ENCODE data around the gene CRTC1. TPM values are rescaled to one million over a fixed set of nuclear protein-coding genes. Genes with fewer than 3 reads are reported as not detected.
"Not testable (repeated sequence)": the region's sequence is repeated elsewhere in the genome, so short reads cannot be mapped to it uniquely, and the experiment has no call there.

The CRTC1 gene
- polyA plus RNA-seq, 1 donor from 2014 or later = 1.7 TPM

- no peak overlapping the region for H3K4me3 Mint-ChIP-seq
- no peak overlapping the region for H3K27ac Mint-ChIP-seq
- no peaks in the 10 kb centered on the region for H3K27me3 Mint-ChIP-seq
- no peaks in the 10 kb centered on the region for H3K9me3 Mint-ChIP-seq
- peaks cover 0 to 3% (median 2%) of the 10 kb centered on the region in 3 donors for H3K4me1 Mint-ChIP-seq
- peaks cover 2% of the 10 kb centered on the region for H3K36me3 Mint-ChIP-seq
These were observed 48.1 kb downstream of the CRTC1 start for GRCh38 chr19:18731562-18732008.

GRCh38 chr19:18733196-18733647 lies 49.7 kb downstream of the CRTC1 start:
- Mint-ChIP-seq H3K27me3 (no peaks in the 10 kb centered on the region), H3K27ac (no peak overlapping the region), H3K4me3 (no peak overlapping the region), H3K4me1 (peaks cover 0 to 3% (median 2%) of the 10 kb centered on the region in 3 donors), H3K36me3 (peaks cover 4% of the 10 kb centered on the region), H3K9me3 (no peaks in the 10 kb centered on the region)

GRCh38 chr19:18733762-18734332 lies 50.4 kb downstream of the CRTC1 start:
- not testable (repeated sequence) for H3K27ac Mint-ChIP-seq, H3K4me3 Mint-ChIP-seq, H3K27me3 Mint-ChIP-seq, H3K36me3 Mint-ChIP-seq, H3K9me3 Mint-ChIP-seq, H3K4me1 Mint-ChIP-seq

GRCh38 chr19:18735324-18735723 lies 51.8 kb downstream of the CRTC1 start:
- Mint-ChIP-seq H3K4me3 (no peak overlapping the region), H3K9me3 (no peaks in the 10 kb centered on the region), H3K27ac (no peak overlapping the region), H3K36me3 (peaks cover 4% of the 10 kb centered on the region), H3K27me3 (no peaks in the 10 kb centered on the region), H3K4me1 (peaks cover 0 to 3% (median 2%) of the 10 kb centered on the region in 3 donors)

- no peaks in the 10 kb centered on the region for H3K27me3 Mint-ChIP-seq
- no peak overlapping the region for H3K4me3 Mint-ChIP-seq
- no peak overlapping the region for H3K27ac Mint-ChIP-seq
- no peaks in the 10 kb centered on the region for H3K9me3 Mint-ChIP-seq
- H3K4me1 Mint-ChIP-seq = peaks cover 0 to 3% (median 2%) of the 10 kb centered on the region in 3 donors
- H3K36me3 Mint-ChIP-seq = peaks cover 4% of the 10 kb centered on the region
These were observed 52.3 kb downstream of the CRTC1 start for GRCh38 chr19:18735752-18736151.

GRCh38 chr19:18736415-18737336 lies 53.2 kb downstream of the CRTC1 start:
- Mint-ChIP-seq H3K4me1 (no peaks in the 10 kb centered on the region), H3K36me3 (peaks cover 4% of the 10 kb centered on the region), H3K9me3 (no peaks in the 10 kb centered on the region), H3K27me3 (no peaks in the 10 kb centered on the region), H3K4me3 (no peak overlapping the region), H3K27ac (no peak overlapping the region)

- Mint-ChIP-seq H3K27me3 (no peaks in the 10 kb centered on the region), H3K27ac (no peak overlapping the region), H3K4me1 (no peaks in the 10 kb centered on the region)
These were observed 54.0 kb downstream of the CRTC1 start for GRCh38 chr19:18737337-18737953.

GRCh38 chr19:18737954-18738351 lies 54.5 kb downstream of the CRTC1 start:
- H3K9me3 Mint-ChIP-seq = no peaks in the 10 kb centered on the region
- H3K36me3 Mint-ChIP-seq = peaks cover 4% of the 10 kb centered on the region
- no peak overlapping the region for H3K4me3 Mint-ChIP-seq
- H3K27me3 Mint-ChIP-seq = no peaks in the 10 kb centered on the region
- no peak overlapping the region for H3K27ac Mint-ChIP-seq
- H3K4me1 Mint-ChIP-seq = no peaks in the 10 kb centered on the region

More at GRCh38 chr19:18737337-18737953, 54.0 kb downstream of the CRTC1 start:
- H3K9me3 Mint-ChIP-seq = no peaks in the 10 kb centered on the region
- no peak overlapping the region for H3K4me3 Mint-ChIP-seq
- H3K36me3 Mint-ChIP-seq = peaks cover 4% of the 10 kb centered on the region

GRCh38 chr19:18738961-18739690 lies 55.6 kb downstream of the CRTC1 start:
- Mint-ChIP-seq H3K9me3 (no peaks in the 10 kb centered on the region), H3K36me3 (peaks cover 2% of the 10 kb centered on the region), H3K27me3 (no peaks in the 10 kb centered on the region), H3K27ac (no peak overlapping the region), H3K4me1 (no peaks in the 10 kb centered on the region), H3K4me3 (no peak overlapping the region)

GRCh38 chr19:18741124-18742121 lies 57.9 kb downstream of the CRTC1 start:
- peaks cover 2% of the 10 kb centered on the region for H3K36me3 Mint-ChIP-seq
- no peak overlapping the region for H3K27ac Mint-ChIP-seq

GRCh38 chr19:18742324-18742723 lies 58.8 kb downstream of the CRTC1 start:
- Mint-ChIP-seq H3K4me3 (no peak overlapping the region), H3K27me3 (no peaks in the 10 kb centered on the region), H3K36me3 (peaks cover 2% of the 10 kb centered on the region), H3K4me1 (no peaks in the 10 kb centered on the region), H3K27ac (no peak overlapping the region), H3K9me3 (no peaks in the 10 kb centered on the region)

More at GRCh38 chr19:18741124-18742121, 57.9 kb downstream of the CRTC1 start:
- Mint-ChIP-seq H3K9me3 (no peaks in the 10 kb centered on the region), H3K4me1 (no peaks in the 10 kb centered on the region), H3K27me3 (no peaks in the 10 kb centered on the region), H3K4me3 (no peak overlapping the region)

- no peaks in the 10 kb centered on the region for H3K36me3 Mint-ChIP-seq
- H3K4me1 Mint-ChIP-seq = no peaks in the 10 kb centered on the region
- no peaks in the 10 kb centered on the region for H3K27me3 Mint-ChIP-seq
- no peak overlapping the region for H3K4me3 Mint-ChIP-seq
- peak overlapping the region in 1 of 3 donors; percentile 67 for H3K27ac Mint-ChIP-seq
- H3K9me3 Mint-ChIP-seq = no peaks in the 10 kb centered on the region
These were observed 59.6 kb downstream of the CRTC1 start for GRCh38 chr19:18742838-18743783.
